ENCODE results near the gene OR2H1. TPM values are rescaled to one million over a fixed set of nuclear protein-coding genes. Genes with fewer than 3 reads are reported as not detected.

The OR2H1 gene
- total and polyA plus RNA-seq, 8 donors = not detected

DNA sequence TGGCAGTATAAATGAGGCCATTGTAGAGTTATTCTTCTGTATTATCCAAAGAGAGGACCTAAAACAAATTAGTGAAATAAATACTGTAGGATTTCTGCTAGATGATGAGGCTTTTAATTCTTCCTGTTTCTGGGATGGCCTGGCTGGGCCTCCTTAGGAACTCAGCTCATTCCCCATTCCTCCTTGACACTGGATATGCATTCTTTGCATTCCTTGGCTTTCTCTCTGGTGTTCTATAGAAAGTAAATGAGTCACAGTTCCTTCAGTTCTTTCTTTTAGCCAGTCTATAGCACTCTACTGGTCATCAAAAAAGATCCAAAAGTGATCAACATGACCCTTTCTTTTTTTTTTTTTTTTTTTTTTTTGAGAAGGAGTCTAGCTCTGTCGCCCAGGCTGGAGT is 9.3 kb upstream of the OR2H1 start:
- Histone ChIP-seq H3K9me3 (peaks cover 0 to 10% (median 5%) of the 10 kb centered on the region in 4 donors), H3K4me1 (no peaks in the 10 kb centered on the region), H3K27me3 (peaks cover 0 to 14% (median 0%) of the 10 kb centered on the region in 3 donors), H3K4me3 (no peak overlapping the region), H3K36me3 (no peaks in the 10 kb centered on the region), H3K27ac (no peak overlapping the region)
- DNase-seq = no peak
- 67 to 91% (median 88%) methylated on average over 1 of the region's 1 CpG for WGBS, 5 donors
- TF ChIP-seq, protein P1, sequence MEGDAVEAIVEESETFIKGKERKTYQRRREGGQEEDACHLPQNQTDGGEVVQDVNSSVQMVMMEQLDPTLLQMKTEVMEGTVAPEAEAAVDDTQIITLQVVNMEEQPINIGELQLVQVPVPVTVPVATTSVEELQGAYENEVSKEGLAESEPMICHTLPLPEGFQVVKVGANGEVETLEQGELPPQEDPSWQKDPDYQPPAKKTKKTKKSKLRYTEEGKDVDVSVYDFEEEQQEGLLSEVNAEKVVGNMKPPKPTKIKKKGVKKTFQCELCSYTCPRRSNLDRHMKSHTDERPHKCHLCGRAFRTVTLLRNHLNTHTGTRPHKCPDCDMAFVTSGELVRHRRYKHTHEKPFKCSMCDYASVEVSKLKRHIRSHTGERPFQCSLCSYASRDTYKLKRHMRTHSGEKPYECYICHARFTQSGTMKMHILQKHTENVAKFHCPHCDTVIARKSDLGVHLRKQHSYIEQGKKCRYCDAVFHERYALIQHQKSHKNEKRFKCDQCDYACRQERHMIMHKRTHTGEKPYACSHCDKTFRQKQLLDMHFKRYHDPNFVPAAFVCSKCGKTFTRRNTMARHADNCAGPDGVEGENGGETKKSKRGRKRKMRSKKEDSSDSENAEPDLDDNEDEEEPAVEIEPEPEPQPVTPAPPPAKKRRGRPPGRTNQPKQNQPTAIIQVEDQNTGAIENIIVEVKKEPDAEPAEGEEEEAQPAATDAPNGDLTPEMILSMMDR (IDR thresholded peaks at IDR 0.05) = no peak
- TF ChIP-seq POLR2A (IDR thresholded peaks at IDR 0.05) (no peak), POLR2AphosphoS5 (IDR thresholded peaks at IDR 0.05) (no peak), EP300 (IDR thresholded peaks at IDR 0.05) (no peak)
- intact Hi-C loops (cut with DNase I; ENCODE audit: low total_unique reads) = no loop called here

DNA sequence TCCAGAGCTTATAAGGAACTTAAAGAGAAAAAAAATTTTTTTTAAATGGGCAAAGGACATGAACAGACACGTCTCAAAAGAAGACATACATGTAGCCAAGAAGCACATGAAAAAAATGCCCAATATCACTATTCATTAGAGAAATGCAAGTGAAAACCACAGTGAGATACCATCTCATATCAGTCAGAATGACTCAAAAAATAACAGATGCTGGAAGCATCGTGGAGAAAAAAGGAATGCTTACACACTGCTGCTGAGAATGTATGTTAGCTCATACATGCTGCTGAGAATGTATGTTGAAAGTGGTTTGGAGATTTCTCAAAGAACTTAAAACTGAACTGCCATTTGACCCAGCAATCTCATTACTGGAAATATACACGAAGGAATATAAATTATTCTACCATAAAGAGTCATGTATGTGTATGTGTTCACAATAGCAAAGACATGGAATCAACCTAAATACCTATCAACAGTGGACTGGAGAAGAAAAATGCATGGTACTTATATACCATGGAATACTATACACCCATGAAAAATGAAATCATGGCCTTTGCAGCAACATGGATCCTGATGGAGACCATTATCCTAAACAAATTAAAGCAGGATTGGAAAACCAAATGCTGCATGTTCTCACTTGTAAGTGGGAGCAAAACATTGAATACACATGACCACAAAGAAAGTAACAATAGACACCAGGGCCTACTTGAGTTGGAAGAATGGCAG is 5.3 kb upstream of the OR2H1 start:
- DNase-seq = no peak
- no peaks in the 10 kb centered on the region for H3K36me3 ChIP-seq
- no peak for TF ChIP-seq EP300 (IDR thresholded peaks at IDR 0.05)
- TF ChIP-seq, protein P1 (IDR thresholded peaks at IDR 0.05) = no peak
- TF ChIP-seq POLR2A (IDR thresholded peaks at IDR 0.05) = no peak
- TF ChIP-seq POLR2AphosphoS5 (IDR thresholded peaks at IDR 0.05) = no peak
- no peak overlapping the region for H3K4me3 ChIP-seq
- no peaks in the 10 kb centered on the region for H3K4me1 ChIP-seq
- H3K9me3 ChIP-seq = peaks cover 0 to 6% (median 2%) of the 10 kb centered on the region in 4 donors
- H3K27me3 ChIP-seq = peaks cover 0 to 6% (median 0%) of the 10 kb centered on the region in 3 donors
- 74 to 79% (median 76%) methylated on average over 3 of the region's 3 CpGs for WGBS, 5 donors
- no peak overlapping the region for H3K27ac ChIP-seq
- intact Hi-C loops (cut with DNase I; ENCODE audit: low total_unique reads) = no loop called here

DNA sequence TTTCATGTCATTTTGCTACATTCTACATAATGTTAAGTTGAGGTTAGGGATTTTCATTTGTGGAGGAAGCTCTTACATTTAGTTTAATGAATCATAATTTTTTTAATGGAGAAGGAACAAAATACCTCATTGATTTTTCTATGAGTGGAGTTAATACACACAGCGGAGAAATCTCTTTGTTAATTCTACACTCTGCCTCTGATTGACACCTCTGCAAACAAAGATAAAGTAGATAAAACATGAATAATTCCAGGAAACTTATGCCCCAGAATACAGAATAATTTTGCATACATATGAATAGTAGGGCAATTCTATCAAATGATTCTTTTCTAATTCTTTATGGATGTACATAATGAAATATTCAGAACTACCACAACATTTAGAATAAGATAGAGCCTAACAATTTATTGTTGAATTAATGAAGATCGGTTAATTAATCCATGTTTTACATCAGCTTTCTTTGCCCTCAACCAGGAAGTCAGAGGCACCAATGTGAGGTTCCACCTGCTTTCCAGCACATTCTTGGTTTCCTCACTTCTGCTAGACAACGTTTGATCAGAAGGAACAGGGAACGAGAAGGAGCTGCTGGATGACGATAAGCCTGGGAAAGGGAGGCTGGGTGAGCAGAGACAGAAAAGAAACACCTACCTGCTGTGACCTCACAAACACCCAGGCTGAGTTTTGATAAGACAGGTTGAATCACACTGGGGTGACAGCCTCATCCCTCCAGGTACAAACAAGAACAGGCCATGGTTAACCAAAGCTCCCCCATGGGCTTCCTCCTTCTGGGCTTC is 4.3 kb downstream of the OR2H1 start:
- Histone ChIP-seq H3K36me3 (no peaks in the 10 kb centered on the region), H3K4me1 (no peaks in the 10 kb centered on the region), H3K27me3 (peaks cover 0 to 9% (median 0%) of the 10 kb centered on the region in 3 donors), H3K9me3 (no peaks in the 10 kb centered on the region), H3K4me3 (no peak overlapping the region), H3K27ac (no peak overlapping the region)
- no peak for DNase-seq
- intact Hi-C loops (cut with DNase I; ENCODE audit: low total_unique reads) = no loop called here
- no peak for TF ChIP-seq POLR2AphosphoS5 (IDR thresholded peaks at IDR 0.05)
- no peak for TF ChIP-seq POLR2A (IDR thresholded peaks at IDR 0.05)
- TF ChIP-seq, protein P1 (IDR thresholded peaks at IDR 0.05) = no peak
- no peak for TF ChIP-seq EP300 (IDR thresholded peaks at IDR 0.05)
- WGBS, 5 donors = 54 to 65% (median 58%) methylated on average over 5 of the region's 5 CpGs

- 76 to 84% (median 81%) methylated on average over 6 of the region's 6 CpGs for WGBS, 5 donors
- Histone ChIP-seq H3K4me3 (no peak overlapping the region), H3K9me3 (no peaks in the 10 kb centered on the region), H3K27me3 (peaks cover 0 to 9% (median 0%) of the 10 kb centered on the region in 3 donors), H3K27ac (no peak overlapping the region), H3K36me3 (no peaks in the 10 kb centered on the region), H3K4me1 (no peaks in the 10 kb centered on the region)
- intact Hi-C loops (cut with DNase I; ENCODE audit: low total_unique reads) = no loop called here
- no peak for DNase-seq
- TF ChIP-seq POLR2A (IDR thresholded peaks at IDR 0.05) (no peak), POLR2AphosphoS5 (IDR thresholded peaks at IDR 0.05) (no peak), EP300 (IDR thresholded peaks at IDR 0.05) (no peak)
- TF ChIP-seq, protein P1 (IDR thresholded peaks at IDR 0.05) = no peak
Measured at GRCh38 chr6:29462022-29462421, 5.1 kb downstream of the OR2H1 start.
